ENCODE results near the gene UBE2QL1. TPM values are rescaled to one million over a fixed set of nuclear protein-coding genes. Genes with fewer than 3 reads are reported as not detected.

Gene UBE2QL1
- total RNA-seq, 1 experiment from 2014 or later: 0.50 TPM

GRCh38 chr5:6503342-6503741 is 54.7 kb downstream of the UBE2QL1 start (continued):
- TF ChIP-seq STAT6 (CRISPR knock-in tag; conservative IDR thresholded peaks at IDR 0.05; ENCODE audit: low read depth) (no peak), JUN (CRISPR knock-in tag; IDR thresholded peaks at IDR 0.05) (no peak), FOXJ3 (CRISPR knock-in tag; IDR thresholded peaks at IDR 0.05; ENCODE audit: borderline replicate concordance) (no peak), ERG (CRISPR knock-in tag; IDR thresholded peaks at IDR 0.05) (no peak), FOXK1 (CRISPR knock-in tag; IDR thresholded peaks at IDR 0.05) (no peak), ZNF232 (CRISPR knock-in tag; IDR thresholded peaks at IDR 0.05) (no peak), FOXP1 (CRISPR knock-in tag; IDR thresholded peaks at IDR 0.05; ENCODE audit: borderline replicate concordance) (no peak), NR1H2 (CRISPR knock-in tag; IDR thresholded peaks at IDR 0.05) (no peak), E2F4 (CRISPR knock-in tag; IDR thresholded peaks at IDR 0.05; ENCODE audit: borderline replicate concordance, low read depth) (no peak), GRHL2 (CRISPR knock-in tag; IDR thresholded peaks at IDR 0.05; ENCODE audit: insufficient replicate concordance, severe bottlenecking) (no peak), ZNF512 (CRISPR knock-in tag; IDR thresholded peaks at IDR 0.05; ENCODE audit: borderline replicate concordance) (no peak), TEAD4 (CRISPR knock-in tag; IDR thresholded peaks at IDR 0.05) (no peak), E2F5 (CRISPR knock-in tag; IDR thresholded peaks at IDR 0.05) (no peak)

GRCh38 chr5:6504677-6505415 is 56.2 kb downstream of the UBE2QL1 start:
- no peak for DNase-seq (ENCODE audit: low spot score)
- POLR2A ChIA-PET: no interaction called here
- CTCF ChIA-PET: no interaction called here
- ATAC-seq: no peak
- Mint-ChIP-seq H3K4me3 (no peak overlapping the region), H3K27ac (no peak overlapping the region), H3K4me1 (no peaks in the 10 kb centered on the region), H3K9me3 (peaks cover 11% of the 10 kb centered on the region), H3K36me3 (0 out of 2 replicates have a peak, but pooled peaks cover 4% of the 10 kb centered on the region), H3K27me3 (ENCODE audit: low read depth) (no peaks in the 10 kb centered on the region; the same call in 1 of the 2 replicates)
- no peak for TF ChIP-seq ZNF281 (CRISPR knock-in tag; IDR thresholded peaks at IDR 0.05)
- no peak for TF ChIP-seq HMGXB4 (CRISPR knock-in tag; IDR thresholded peaks at IDR 0.05)
- no peak for TF ChIP-seq ZMAT4 (CRISPR knock-in tag; IDR thresholded peaks at IDR 0.05)
- TF ChIP-seq ATF6 (CRISPR knock-in tag; IDR thresholded peaks at IDR 0.05): no peak
- TF ChIP-seq PREB (CRISPR knock-in tag; IDR thresholded peaks at IDR 0.05; ENCODE audit: borderline replicate concordance): no peak

Measured in WTC11 (cell line).